Measurements from ENCODE around the gene RAD51D.

DNA sequence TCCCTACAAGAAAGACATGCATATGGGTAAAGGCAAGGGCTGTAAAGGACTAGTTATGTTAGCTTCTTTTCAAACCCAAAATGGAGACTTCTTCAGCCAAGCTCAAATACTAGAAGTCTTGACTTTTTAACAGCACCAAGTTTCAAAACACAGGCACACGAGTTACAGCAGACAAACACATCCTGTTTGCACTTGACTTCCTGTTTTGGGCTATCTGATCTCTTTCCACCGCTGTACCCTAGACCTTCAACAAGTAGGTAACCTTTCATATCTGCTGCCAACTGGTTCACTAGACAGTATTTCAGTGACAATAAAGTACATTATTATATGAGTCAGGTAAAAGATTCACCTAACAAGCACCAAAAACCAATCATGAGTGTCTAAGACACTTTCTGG is 68.5 kb downstream of the RAD51D start:
- TF ChIP-seq, protein P1, sequence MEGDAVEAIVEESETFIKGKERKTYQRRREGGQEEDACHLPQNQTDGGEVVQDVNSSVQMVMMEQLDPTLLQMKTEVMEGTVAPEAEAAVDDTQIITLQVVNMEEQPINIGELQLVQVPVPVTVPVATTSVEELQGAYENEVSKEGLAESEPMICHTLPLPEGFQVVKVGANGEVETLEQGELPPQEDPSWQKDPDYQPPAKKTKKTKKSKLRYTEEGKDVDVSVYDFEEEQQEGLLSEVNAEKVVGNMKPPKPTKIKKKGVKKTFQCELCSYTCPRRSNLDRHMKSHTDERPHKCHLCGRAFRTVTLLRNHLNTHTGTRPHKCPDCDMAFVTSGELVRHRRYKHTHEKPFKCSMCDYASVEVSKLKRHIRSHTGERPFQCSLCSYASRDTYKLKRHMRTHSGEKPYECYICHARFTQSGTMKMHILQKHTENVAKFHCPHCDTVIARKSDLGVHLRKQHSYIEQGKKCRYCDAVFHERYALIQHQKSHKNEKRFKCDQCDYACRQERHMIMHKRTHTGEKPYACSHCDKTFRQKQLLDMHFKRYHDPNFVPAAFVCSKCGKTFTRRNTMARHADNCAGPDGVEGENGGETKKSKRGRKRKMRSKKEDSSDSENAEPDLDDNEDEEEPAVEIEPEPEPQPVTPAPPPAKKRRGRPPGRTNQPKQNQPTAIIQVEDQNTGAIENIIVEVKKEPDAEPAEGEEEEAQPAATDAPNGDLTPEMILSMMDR (IDR thresholded peaks at IDR 0.05; ENCODE audit: poor library complexity, severe bottlenecking), result no peak
- TF ChIP-seq MXI1 (conservative IDR thresholded peaks at IDR 0.05; ENCODE audit: poor library complexity, severe bottlenecking) (no peak), POLR2AphosphoS5 (IDR thresholded peaks at IDR 0.05) (no peak), EZH2 (IDR thresholded peaks at IDR 0.05; ENCODE audit: borderline replicate concordance, insufficient read depth, low read length, poor library complexity, severe bottlenecking) (no peak), RAD21 (conservative IDR thresholded peaks at IDR 0.05) (no peak)

Measured in neural cell (in vitro differentiated cells).